ENCODE results near the gene OR4F15.

Gene OR4F15

DNA sequence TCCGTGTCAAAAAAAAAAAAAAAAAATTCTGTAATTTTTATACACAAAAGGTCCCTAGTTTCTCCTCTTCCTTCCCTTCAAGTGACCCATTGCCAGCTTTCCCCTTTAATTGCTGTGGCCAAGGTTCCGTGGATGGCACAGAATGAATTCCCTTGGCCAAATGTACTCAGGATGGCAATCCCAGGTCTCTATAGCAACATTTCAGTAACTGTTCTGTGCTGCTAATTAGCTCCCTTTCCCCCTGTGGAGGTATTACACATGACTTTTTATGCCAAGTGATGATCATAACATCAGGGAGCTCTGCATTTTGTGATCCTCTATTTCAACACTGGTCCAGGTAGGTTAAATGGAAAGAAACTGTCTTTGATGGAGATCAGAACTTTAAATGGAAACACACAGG, 8.8 kb upstream of the OR4F15 start, which contains the start of gene OR4F6:
Gene OR4F6, plus strand, starts transcription at position 301 of the 400 bp plus-strand sequence. CDS start 2,211 bp downstream, outside the sequence.
- Histone ChIP-seq H3K4me3 (ENCODE audit: insufficient read depth, low read depth, low read length, poor library complexity, severe bottlenecking) (no peak within 1 kb of the TSS), H3K4me1 (ENCODE audit: control insufficient read depth, insufficient read depth, low read length, poor library complexity, severe bottlenecking) (no peaks in the 10 kb centered on the region), H3K9me3 (ENCODE audit: control insufficient read depth, low read length) (no peaks in the 10 kb centered on the region), H3K27me3 (replicated peaks; ENCODE audit: control insufficient read depth, insufficient read depth, low read length, poor library complexity, severe bottlenecking) (no peaks in the 10 kb centered on the region), H3K27ac (ENCODE audit: insufficient read depth, low read length, poor library complexity, severe bottlenecking) (no peak within 1 kb of the TSS), H3K36me3 (ENCODE audit: control insufficient read depth, insufficient read depth, low read length) (no peaks in the 10 kb centered on the region)
- no peak for DNase-seq

- Histone ChIP-seq H3K36me3 (ENCODE audit: control insufficient read depth, insufficient read depth, low read length) (no peaks in the 10 kb centered on the region), H3K4me1 (ENCODE audit: control insufficient read depth, insufficient read depth, low read length, poor library complexity, severe bottlenecking) (no peaks in the 10 kb centered on the region), H3K27ac (ENCODE audit: insufficient read depth, low read length, poor library complexity, severe bottlenecking) (no peak overlapping the region)
Measured at GRCh38 chr15:101803676-101804075, 8.3 kb upstream of the OR4F15 start.

DNA sequence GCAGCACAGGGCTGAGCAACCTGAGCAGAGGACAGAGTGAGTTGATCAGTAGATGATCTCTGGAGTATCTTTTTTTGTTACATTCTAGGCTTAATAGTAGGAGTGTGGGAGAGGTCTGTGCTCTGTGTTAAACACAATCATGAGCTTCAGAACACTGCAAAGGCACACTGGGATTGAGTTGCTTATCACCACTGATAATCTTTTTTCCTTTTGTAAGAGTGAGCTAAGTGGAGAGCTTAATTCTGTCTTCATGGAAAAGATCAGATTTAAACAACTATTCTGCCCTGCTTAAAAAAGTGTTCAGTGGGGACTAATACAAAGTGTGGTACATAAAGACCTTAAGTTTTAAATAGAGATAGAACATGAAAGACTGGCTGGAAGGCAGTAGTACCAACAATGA, 7.6 kb upstream of the OR4F15 start:
- Histone ChIP-seq H3K9me3 (ENCODE audit: control insufficient read depth, low read length) (no peaks in the 10 kb centered on the region), H3K36me3 (ENCODE audit: control insufficient read depth, insufficient read depth, low read length) (no peaks in the 10 kb centered on the region), H3K27me3 (replicated peaks; ENCODE audit: control insufficient read depth, insufficient read depth, low read length, poor library complexity, severe bottlenecking) (no peaks in the 10 kb centered on the region), H3K27ac (ENCODE audit: insufficient read depth, low read length, poor library complexity, severe bottlenecking) (no peak overlapping the region), H3K4me1 (ENCODE audit: control insufficient read depth, insufficient read depth, low read length, poor library complexity, severe bottlenecking) (no peaks in the 10 kb centered on the region), H3K4me3 (ENCODE audit: insufficient read depth, low read depth, low read length, poor library complexity, severe bottlenecking) (no peak overlapping the region)
- no peak for DNase-seq

More at GRCh38 chr15:101803676-101804075, 8.3 kb upstream of the OR4F15 start:
- DNase-seq, result no peak
- Histone ChIP-seq H3K9me3 (ENCODE audit: control insufficient read depth, low read length) (no peaks in the 10 kb centered on the region), H3K4me3 (ENCODE audit: insufficient read depth, low read depth, low read length, poor library complexity, severe bottlenecking) (no peak overlapping the region), H3K27me3 (replicated peaks; ENCODE audit: control insufficient read depth, insufficient read depth, low read length, poor library complexity, severe bottlenecking) (no peaks in the 10 kb centered on the region)

- DNase-seq, result no peak
Measured at GRCh38 chr15:101804941-101805340, 7.1 kb upstream of the OR4F15 start.

GRCh38 chr15:101805605-101806345, 6.2 kb upstream of the OR4F15 start:
- no peaks in the 10 kb centered on the region for H3K36me3 ChIP-seq (ENCODE audit: control insufficient read depth, insufficient read depth, low read length)
- no peaks in the 10 kb centered on the region for H3K4me1 ChIP-seq (ENCODE audit: control insufficient read depth, insufficient read depth, low read length, poor library complexity, severe bottlenecking)
- DNase-seq, result no peak
- H3K4me3 ChIP-seq (ENCODE audit: insufficient read depth, low read depth, low read length, poor library complexity, severe bottlenecking), result no peak overlapping the region
- H3K9me3 ChIP-seq (ENCODE audit: control insufficient read depth, low read length), result no peaks in the 10 kb centered on the region
- H3K27me3 ChIP-seq (replicated peaks; ENCODE audit: control insufficient read depth, insufficient read depth, low read length, poor library complexity, severe bottlenecking), result no peaks in the 10 kb centered on the region
- H3K27ac ChIP-seq (ENCODE audit: insufficient read depth, low read length, poor library complexity, severe bottlenecking), result no peak overlapping the region

More at GRCh38 chr15:101804941-101805340, 7.1 kb upstream of the OR4F15 start:
- H3K9me3 ChIP-seq (ENCODE audit: control insufficient read depth, low read length), result no peaks in the 10 kb centered on the region
- no peak overlapping the region for H3K27ac ChIP-seq (ENCODE audit: insufficient read depth, low read length, poor library complexity, severe bottlenecking)
- H3K4me1 ChIP-seq (ENCODE audit: control insufficient read depth, insufficient read depth, low read length, poor library complexity, severe bottlenecking), result no peaks in the 10 kb centered on the region
- no peak overlapping the region for H3K4me3 ChIP-seq (ENCODE audit: insufficient read depth, low read depth, low read length, poor library complexity, severe bottlenecking)
- H3K27me3 ChIP-seq (replicated peaks; ENCODE audit: control insufficient read depth, insufficient read depth, low read length, poor library complexity, severe bottlenecking), result no peaks in the 10 kb centered on the region
- H3K36me3 ChIP-seq (ENCODE audit: control insufficient read depth, insufficient read depth, low read length), result no peaks in the 10 kb centered on the region

- Histone ChIP-seq H3K27ac (ENCODE audit: insufficient read depth, low read length, poor library complexity, severe bottlenecking) (no peak overlapping the region), H3K36me3 (ENCODE audit: control insufficient read depth, insufficient read depth, low read length) (no peaks in the 10 kb centered on the region), H3K4me1 (ENCODE audit: control insufficient read depth, insufficient read depth, low read length, poor library complexity, severe bottlenecking) (no peaks in the 10 kb centered on the region), H3K9me3 (ENCODE audit: control insufficient read depth, low read length) (no peaks in the 10 kb centered on the region), H3K4me3 (ENCODE audit: insufficient read depth, low read depth, low read length, poor library complexity, severe bottlenecking) (no peak overlapping the region), H3K27me3 (replicated peaks; ENCODE audit: control insufficient read depth, insufficient read depth, low read length, poor library complexity, severe bottlenecking) (peaks cover 2% of the 10 kb centered on the region)
- no peak for DNase-seq
Measured at GRCh38 chr15:101807345-101807945, 4.6 kb upstream of the OR4F15 start.

GRCh38 chr15:101808201-101808600, 3.8 kb upstream of the OR4F15 start:
- DNase-seq, result no peak
- Histone ChIP-seq H3K27me3 (replicated peaks; ENCODE audit: control insufficient read depth, insufficient read depth, low read length, poor library complexity, severe bottlenecking) (peaks cover 2% of the 10 kb centered on the region), H3K9me3 (ENCODE audit: control insufficient read depth, low read length) (no peaks in the 10 kb centered on the region), H3K36me3 (ENCODE audit: control insufficient read depth, insufficient read depth, low read length) (no peaks in the 10 kb centered on the region), H3K27ac (ENCODE audit: insufficient read depth, low read length, poor library complexity, severe bottlenecking) (no peak overlapping the region), H3K4me1 (ENCODE audit: control insufficient read depth, insufficient read depth, low read length, poor library complexity, severe bottlenecking) (no peaks in the 10 kb centered on the region), H3K4me3 (ENCODE audit: insufficient read depth, low read depth, low read length, poor library complexity, severe bottlenecking) (no peak overlapping the region)

DNA sequence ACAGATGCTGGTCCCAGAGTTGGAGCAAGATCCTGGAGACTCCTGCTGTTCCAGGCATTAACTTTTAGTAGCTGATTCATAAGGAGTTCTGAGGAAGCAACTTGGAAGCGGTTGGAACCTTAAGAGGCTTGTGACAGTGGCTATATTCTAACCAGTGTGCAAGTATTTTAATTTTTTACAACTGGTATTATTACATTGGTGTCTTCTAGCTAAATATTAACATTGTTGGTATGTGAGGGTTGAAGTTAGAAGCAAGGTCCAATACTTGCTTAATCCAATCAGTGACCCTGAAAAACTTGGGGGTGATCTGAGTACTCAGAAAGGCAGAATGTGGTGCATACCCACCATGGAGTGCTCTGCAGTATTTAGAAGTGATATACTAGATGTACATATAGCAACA, 1.5 kb upstream of the OR4F15 start:
- no peaks in the 10 kb centered on the region for H3K4me1 ChIP-seq (ENCODE audit: control insufficient read depth, insufficient read depth, low read length, poor library complexity, severe bottlenecking)
- DNase-seq, result no peak
- peaks cover 2% of the 10 kb centered on the region for H3K27me3 ChIP-seq (replicated peaks; ENCODE audit: control insufficient read depth, insufficient read depth, low read length, poor library complexity, severe bottlenecking)
- H3K4me3 ChIP-seq (ENCODE audit: insufficient read depth, low read depth, low read length, poor library complexity, severe bottlenecking), result no peak overlapping the region
- H3K9me3 ChIP-seq (ENCODE audit: control insufficient read depth, low read length), result no peaks in the 10 kb centered on the region
- no peak overlapping the region for H3K27ac ChIP-seq (ENCODE audit: insufficient read depth, low read length, poor library complexity, severe bottlenecking)
- H3K36me3 ChIP-seq (ENCODE audit: control insufficient read depth, insufficient read depth, low read length), result no peaks in the 10 kb centered on the region

GRCh38 chr15:101810876-101811275, 1.1 kb upstream of the OR4F15 start:
- Histone ChIP-seq H3K27ac (ENCODE audit: insufficient read depth, low read length, poor library complexity, severe bottlenecking) (no peak overlapping the region), H3K27me3 (replicated peaks; ENCODE audit: control insufficient read depth, insufficient read depth, low read length, poor library complexity, severe bottlenecking) (peaks cover 2% of the 10 kb centered on the region), H3K4me3 (ENCODE audit: insufficient read depth, low read depth, low read length, poor library complexity, severe bottlenecking) (no peak overlapping the region), H3K4me1 (ENCODE audit: control insufficient read depth, insufficient read depth, low read length, poor library complexity, severe bottlenecking) (no peaks in the 10 kb centered on the region), H3K9me3 (ENCODE audit: control insufficient read depth, low read length) (no peaks in the 10 kb centered on the region), H3K36me3 (ENCODE audit: control insufficient read depth, insufficient read depth, low read length) (no peaks in the 10 kb centered on the region)
- DNase-seq, result no peak

DNA sequence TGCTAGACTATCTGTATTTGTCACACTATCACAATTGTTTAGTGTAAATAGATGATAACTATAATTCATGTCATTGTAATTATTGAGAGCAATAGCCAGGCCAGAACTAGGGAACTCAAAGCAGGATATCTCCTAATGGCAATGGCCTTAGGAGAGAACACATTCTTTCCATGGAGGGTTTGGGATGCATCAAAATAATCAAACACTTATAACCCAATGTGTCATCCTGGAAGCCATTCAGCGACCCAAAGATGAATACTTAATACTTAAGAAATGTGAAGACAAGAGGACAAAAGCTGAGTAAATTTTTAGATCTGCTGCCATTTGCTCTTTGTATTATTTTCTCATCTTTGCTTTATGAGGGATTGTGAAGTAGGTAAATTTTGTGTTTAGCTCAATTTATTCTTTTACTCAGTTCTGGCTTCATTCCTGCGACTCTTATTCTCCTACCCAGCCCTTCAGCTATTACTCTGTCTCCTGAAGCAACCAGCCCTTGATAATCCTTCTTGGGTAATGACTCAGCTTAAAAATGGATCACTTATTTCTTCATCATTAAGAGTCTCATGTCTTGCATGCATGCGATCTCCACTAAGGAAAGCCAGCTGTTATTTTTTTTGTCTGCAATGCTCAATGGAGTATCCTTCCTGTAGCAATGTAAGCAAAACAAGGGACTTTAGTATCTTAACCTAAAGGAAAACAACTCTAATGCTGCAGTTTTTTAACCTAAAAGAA, 2.0 kb downstream of the OR4F15 start:
- no peak for DNase-seq
- H3K27me3 ChIP-seq (replicated peaks; ENCODE audit: control insufficient read depth, insufficient read depth, low read length, poor library complexity, severe bottlenecking), result peaks cover 2% of the 10 kb centered on the region
- no peaks in the 10 kb centered on the region for H3K9me3 ChIP-seq (ENCODE audit: control insufficient read depth, low read length)
- H3K36me3 ChIP-seq (ENCODE audit: control insufficient read depth, insufficient read depth, low read length), result no peaks in the 10 kb centered on the region
- no peaks in the 10 kb centered on the region for H3K4me1 ChIP-seq (ENCODE audit: control insufficient read depth, insufficient read depth, low read length, poor library complexity, severe bottlenecking)
- no peak overlapping the region for H3K27ac ChIP-seq (ENCODE audit: insufficient read depth, low read length, poor library complexity, severe bottlenecking)
- H3K4me3 ChIP-seq (ENCODE audit: insufficient read depth, low read depth, low read length, poor library complexity, severe bottlenecking), result no peak overlapping the region

Data from effector memory CD4-positive, alpha-beta T cell (primary cell).